DMS53 (cell line): ENCODE results near the gene METRN.

Experiments
- DNase-seq: peaks from one replicate; lab custom pipeline; 2025; lab: John Stamatoyannopoulos, UW

Gene METRN

GRCh38 chr16:723695-724094 is 8.8 kb downstream of the METRN start:
- DNase-seq = no peak

DNA sequence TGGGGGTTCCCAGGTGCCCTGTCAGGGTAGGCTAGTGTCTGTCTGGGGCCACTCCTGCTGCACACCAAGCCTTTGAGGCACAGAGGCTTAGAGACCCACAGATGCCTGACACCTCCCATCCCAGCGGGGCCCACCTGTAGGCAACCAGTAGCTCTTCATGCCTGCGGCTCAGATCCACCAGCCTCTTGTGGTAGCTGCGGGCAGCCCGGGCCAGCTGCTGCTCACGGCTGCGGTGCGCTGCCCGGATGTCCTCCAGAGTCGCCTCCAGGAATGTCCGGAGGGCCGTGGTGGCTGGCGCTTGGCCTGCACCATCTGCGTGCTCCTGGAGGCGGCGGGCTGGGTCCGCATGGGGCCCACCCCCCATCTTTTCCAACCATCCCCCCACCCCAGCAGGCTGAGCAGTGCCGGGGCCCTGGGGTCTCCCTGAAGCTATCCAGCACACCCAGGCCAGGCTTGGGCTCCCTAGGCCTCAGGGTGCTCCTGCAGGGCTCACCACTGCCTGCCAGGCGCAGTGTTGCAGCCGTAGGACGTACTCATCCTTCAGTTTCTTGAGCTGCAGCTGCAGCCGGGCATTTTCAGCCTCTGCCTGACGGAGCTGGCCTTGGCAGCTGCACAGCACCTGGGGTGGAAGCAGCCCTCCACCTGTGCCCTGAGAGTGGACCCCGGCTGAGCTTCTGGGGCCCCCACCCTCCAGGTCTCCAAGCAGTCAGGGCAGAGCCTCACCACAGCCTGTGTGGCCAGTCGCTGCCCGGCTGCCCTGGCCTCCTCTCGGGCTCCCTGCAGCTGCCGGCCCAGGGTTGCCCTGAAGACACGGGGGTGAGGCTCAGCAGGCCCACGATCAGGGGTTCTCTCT is 9.5 kb downstream of the METRN start:
- no peak for DNase-seq

DNA sequence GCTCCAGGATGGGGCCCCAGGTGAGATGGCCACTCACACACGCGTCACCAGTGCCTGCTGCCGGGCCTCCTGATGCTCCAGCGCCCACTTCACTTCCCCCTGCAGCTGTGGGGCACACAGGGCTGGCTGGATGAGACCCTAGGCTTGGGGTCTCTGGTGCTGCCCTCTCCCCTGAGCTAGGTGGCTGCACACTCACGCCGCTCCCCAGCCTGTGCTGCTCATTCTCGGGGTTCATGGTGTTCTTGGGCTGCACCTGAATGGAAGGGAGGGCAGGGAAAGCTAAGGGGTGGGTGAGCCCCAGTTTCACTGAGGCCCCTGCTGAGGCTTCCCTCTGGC is 10.1 kb downstream of the METRN start:
- DNase-seq = no peak

- peak; percentile 64 for DNase-seq
Observed at GRCh38 chr16:725463-726187, 10.7 kb downstream of the METRN start.

- no peak for DNase-seq
Observed at GRCh38 chr16:726188-726437, 11.2 kb downstream of the METRN start.

GRCh38 chr16:726438-727290 is 11.7 kb downstream of the METRN start, which contains the start of the genes CCDC78 and HAGHL:
Gene CCDC78, minus strand, starts transcription at chr16:726443. Its CDS starts 76 bp downstream, at chr16:726367.
Gene HAGHL, plus strand, starts transcription at chr16:727106. Its CDS starts 404 bp downstream, at chr16:727510.
- DNase-seq = peak; percentile 89

DNA sequence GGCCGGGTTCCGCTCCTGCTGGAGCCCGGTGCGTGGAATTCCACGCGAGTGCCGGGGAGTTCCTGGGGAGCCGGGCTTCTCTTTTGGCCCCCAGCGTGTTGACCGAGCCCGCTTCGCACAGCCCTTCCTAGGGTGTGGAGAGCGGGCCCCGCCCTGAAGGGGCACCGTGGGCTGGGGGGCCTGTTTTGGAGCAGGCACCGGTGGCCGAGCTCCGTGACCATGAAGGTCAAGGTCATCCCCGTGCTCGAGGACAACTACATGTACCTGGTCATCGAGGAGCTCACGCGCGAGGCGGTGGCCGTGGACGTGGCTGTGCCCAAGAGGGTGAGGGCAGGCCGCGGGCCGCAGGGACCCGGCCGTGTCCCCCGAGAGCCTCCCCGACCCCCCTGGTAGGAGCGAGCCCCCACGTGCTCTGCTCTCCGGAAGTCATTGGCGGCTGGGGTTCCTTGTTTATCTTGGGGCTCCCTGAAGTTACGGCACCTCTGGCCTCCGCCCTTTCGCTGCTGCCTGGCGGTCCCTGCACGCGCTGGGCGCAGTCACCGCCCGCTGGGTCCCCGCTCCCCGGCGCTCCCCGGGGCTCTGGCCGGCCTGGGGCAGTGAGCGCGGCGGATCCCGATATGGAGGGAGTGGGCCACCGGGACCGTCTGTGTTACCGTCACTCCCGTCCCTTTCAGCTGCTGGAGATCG is 12.5 kb downstream of the METRN start:
- peak; percentile 62 for DNase-seq

DNA sequence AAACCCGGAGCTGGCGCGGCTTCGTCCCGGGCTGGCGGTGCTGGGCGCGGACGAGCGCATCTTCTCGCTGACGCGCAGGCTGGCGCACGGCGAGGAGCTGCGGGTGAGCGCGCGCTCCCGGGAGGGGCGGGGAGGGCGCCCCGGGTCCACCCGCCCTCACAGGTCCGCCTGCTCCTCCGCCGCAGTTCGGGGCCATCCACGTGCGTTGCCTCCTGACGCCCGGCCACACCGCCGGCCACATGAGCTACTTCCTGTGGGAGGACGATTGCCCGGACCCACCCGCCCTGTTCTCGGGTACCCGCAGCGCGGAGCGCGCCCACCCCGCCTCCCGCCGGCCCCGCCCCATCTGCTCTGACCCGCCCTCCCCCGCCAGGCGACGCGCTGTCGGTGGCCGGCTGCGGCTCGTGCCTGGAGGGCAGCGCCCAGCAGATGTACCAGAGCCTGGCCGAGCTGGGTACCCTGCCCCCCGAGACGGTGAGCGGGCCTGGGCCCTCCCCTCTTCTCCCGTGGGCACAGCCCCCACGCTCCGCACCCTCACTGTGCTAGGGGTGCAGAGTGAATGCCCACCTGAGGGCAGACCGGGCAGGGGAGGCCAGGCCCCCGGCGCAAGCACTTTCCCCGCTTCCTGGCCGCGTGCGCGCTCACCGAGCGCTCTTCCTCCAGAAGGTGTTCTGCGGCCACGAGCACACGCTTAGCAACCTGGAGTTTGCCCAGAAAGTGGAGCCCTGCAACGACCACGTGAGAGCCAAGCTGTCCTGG is 13.4 kb downstream of the METRN start:
- DNase-seq = peak; percentile 97

DNA sequence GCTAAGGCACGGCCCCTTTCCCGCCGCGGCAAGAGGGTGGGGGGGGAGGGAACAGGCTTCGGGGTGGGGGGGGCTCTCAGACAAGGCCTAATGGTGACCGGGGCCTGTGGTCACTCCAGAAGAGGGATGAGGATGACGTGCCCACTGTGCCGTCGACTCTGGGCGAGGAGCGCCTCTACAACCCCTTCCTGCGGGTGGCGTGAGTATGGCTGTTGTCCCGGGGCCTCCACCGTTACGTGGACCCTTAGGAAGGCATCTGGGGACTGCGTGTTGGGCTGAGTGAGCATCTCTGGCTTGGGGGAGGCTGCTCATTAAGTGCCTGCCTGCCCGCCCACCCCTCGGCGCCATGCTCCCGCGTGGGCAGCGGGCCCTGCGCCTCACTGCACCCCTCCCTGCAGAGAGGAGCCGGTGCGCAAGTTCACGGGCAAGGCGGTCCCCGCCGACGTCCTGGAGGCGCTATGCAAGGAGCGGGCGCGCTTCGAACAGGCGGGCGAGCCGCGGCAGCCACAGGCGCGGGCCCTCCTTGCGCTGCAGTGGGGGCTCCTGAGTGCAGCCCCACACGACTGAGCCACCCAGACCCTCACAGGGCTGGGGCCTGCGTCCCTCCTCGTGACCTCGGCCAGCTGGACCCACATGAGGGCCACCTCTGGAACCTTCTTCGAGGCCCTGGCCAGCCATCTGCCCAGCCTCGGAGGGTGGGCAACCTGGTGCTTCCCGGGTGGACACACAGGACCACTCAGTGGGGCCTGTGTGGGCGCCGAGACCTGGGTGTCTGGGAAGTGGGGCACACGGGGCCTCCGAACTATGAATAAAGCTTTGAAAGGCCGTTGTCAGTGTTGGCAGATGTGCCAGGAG is 14.2 kb downstream of the METRN start:
- DNase-seq = no peak

- DNase-seq = no peak
Observed at GRCh38 chr16:729768-730665, 15.1 kb downstream of the METRN start.

DNA sequence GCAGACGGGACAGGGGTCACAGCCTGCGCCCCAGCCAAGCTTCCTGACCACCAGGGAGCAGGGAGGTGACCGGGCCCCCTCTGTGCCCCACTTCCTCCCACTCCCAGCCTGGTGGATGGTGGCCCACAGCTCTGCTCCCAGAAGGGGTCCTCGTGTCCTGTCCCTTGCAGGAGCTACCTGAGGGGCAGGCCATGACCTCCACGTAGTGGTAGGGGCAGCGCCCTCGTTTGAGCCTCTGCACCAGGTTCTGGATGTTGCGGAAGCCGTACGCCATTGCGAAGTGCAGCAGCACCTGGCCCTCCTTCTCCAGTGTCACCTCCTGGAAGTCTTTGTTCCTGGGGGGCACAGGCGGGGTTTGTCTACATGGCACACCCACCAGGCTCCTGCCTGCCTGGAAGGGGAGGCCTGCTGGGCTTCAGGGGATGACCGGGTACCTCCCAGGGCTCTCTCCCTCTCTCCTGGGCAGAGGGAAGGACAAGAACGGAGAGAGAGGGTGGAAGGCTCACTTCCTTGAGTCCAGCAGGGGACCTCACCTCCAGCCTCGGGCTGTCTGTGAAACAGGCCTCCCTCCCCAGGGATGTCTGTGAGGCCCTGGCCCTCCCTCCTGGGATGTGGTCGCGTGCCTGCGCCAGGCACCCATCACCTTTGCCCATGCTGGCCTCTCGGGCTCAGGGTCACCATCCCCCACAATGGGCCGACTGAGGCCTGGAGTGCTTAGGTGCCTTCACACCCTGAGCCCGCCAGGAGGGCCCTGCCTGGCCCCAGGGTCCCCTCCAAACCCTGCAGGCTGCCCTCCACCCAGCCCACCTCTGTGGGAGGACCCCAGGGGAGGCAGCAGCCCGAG is 16.0 kb downstream of the METRN start:
- no peak for DNase-seq

- DNase-seq = no peak
Observed at GRCh38 chr16:732332-732731, 17.4 kb downstream of the METRN start.

GRCh38 chr16:732936-733335 is 18.0 kb downstream of the METRN start:
- DNase-seq = no peak

GRCh38 chr16:733382-734207 is 18.7 kb downstream of the METRN start:
- DNase-seq = no peak

- DNase-seq = no peak
Observed at GRCh38 chr16:734208-734980, 19.5 kb downstream of the METRN start.

GRCh38 chr16:734981-735881 is 20.3 kb downstream of the METRN start:
- no peak for DNase-seq
